ENCODE measurements around the gene TSEN2.
"Not testable (repeated sequence)": the region's sequence is repeated elsewhere in the genome, so short reads cannot be mapped to it uniquely, and the experiment has no call there.

Gene TSEN2

DNA sequence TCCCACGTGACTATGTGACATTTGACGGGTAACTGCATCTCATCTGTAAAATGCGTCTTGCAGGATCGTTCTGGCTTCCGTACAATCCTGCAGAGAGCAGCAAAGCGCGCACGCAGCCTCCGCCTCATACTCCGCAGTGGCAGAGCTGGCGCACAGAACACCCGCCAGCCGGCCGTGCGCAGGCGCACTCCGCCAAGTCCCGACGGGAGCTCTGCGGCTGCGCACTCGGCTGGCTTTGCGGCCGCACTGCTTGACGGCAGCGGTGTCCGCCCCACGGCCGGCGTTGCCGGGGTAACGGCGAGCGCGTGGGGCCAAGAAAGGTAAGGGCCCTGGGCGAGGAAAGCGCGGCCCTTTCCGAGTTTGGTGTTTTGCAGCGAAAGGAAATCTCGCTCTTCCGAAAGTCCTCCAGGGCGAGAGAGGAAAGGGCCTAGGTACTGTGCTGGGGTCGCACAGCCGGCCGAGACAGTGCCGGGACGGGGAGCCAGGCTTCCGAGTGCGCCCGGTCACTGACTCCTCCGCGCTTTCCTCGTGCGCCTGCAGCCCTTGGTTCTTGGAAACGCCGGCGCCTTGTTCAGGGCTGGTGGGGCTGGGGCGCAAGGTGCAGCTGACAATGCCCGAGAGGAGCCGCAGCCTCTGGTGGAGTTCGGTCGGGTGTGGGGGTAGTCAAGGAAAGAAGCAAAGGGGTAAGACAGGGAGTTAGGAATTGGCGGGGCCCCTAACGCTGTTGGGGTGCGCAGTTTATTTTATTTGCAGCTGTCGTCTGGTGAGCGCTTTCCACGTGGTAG lies at the start of gene TSEN2:
TSS of gene TSEN2 (plus strand) at position 283 of the 785 bp plus-strand sequence. CDS start 5,321 bp downstream, outside the sequence.
- peak; percentile 84 for DNase-seq

DNA sequence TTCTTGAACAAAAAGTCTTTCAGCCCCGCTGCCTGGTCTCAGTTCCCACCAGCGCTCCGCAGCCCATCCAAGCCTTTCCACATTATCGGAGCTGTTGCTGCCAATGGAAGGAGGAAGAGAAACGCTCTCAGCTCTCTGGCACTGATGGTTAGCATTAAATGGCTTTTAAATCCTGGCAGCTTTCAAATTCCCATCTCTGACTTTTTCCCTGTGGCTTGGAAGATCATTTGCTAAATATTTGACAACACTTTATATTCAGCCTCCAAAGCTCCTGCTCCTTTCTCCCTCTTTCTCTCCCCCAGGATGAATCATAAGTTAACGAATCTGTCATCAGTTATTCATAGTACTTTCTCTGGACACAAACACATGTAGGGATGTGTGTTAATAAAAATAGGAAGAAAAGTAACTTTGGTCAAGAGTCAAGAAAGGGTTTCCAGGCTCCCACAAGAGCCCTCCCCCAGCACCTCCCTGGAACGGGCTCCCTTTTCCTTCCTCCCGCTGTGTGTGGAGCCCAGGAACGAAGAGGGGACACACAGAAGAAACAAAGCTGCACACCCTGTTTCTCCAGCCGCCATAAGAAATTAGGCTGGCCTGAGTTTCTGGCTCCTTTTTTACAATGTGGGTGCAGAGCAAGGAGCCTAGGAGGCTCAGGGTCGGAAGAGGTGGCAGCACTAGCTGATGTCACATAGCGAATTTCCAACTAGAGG lies 47.6 kb upstream of the TSEN2 start:
- DNase-seq, result no peak

DNA sequence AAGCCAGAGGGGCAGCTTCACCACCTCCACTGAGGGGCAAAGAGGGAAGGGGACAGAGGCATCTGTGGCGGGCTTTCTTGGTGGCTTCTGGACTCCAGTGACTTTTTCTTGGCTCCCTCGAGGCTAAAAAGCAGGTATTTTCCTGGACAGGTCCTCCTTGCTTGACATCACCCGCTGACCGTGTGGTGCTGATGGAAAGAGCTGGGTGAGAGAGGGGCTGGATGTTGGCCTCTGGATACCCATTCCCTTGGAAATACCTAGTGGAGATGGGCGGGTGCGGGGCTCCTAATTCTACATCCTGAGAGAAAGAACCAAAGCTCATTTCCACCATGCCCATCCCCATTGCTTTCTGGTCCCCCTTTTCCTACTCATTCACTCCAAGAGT lies 47.1 kb upstream of the TSEN2 start:
- DNase-seq, result no peak

DNA sequence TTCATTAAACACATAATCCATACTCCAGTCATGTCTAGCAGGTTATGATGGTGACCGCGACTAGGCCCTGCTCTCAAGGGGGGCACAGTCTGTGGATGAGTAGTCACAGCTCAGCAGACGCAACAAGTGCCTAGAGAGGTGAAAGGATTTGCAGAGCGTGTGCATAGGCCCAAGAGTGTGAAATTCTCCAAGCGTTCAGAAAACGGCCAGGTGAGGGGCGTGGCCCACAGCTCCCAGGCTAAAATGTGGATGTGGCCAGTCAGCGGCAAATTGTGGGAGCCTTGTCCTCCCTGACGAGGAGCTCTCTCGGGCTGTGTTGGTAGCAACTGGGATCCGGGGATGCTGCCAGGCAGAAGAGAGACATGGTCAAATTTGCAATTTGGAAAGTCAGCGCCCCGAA lies 46.4 kb upstream of the TSEN2 start:
- no peak for DNase-seq

DNA sequence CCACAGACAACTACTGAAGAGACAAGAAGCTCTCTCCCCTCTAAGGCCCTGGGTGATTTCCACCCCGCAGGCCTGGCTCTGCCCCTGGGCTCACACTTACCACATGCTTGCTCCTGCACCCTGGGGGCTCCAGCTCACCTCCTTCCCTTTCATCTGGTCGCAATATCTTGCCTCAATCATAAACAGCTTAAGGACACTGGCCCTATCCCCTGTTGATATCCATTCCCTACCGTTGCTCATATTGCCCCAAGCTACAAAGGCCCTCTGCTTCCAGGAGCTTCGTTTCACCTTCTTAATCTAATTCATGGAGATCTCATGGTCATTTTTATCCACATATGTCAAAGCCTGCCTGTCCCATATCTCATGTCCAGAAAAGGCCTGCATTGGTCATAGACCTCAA lies 46.0 kb upstream of the TSEN2 start:
- no peak for DNase-seq

DNA sequence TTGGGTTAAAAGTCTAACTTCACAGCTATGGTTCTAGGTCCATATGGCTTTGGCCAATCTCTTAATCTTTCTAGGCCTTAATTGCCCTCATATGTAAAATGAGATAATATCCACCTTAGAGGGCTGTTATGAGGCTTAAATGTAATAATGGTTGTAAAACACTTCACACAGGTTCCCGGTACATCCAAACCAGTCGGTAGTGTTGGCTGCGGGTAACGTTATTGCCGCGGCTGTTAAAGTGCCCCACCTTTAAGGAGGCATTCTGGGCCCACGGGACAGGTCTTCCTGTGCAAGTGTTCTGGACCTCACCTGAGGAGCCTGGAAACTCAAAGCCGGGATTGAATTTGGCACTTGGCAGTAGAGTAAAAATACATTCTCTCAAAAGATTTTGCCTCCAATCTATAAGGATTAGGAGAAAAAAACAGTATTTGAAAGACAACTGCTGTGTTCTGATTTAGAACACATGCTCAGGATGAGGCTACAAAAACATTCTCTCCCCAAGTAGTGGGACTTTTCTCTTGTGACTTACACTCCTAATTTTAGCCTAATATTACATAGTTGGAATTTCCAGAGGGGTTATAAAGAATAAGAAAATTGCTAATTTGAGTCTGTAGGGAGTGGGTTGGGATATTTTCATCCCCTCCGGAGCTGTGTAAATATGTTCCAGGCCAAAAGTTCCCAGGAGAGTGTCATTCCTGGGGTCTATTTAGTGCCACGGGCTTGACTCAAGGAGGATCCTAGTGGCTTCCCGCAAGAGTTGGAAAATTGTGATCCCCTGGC lies 44.9 kb upstream of the TSEN2 start:
- DNase-seq, result no peak

DNA sequence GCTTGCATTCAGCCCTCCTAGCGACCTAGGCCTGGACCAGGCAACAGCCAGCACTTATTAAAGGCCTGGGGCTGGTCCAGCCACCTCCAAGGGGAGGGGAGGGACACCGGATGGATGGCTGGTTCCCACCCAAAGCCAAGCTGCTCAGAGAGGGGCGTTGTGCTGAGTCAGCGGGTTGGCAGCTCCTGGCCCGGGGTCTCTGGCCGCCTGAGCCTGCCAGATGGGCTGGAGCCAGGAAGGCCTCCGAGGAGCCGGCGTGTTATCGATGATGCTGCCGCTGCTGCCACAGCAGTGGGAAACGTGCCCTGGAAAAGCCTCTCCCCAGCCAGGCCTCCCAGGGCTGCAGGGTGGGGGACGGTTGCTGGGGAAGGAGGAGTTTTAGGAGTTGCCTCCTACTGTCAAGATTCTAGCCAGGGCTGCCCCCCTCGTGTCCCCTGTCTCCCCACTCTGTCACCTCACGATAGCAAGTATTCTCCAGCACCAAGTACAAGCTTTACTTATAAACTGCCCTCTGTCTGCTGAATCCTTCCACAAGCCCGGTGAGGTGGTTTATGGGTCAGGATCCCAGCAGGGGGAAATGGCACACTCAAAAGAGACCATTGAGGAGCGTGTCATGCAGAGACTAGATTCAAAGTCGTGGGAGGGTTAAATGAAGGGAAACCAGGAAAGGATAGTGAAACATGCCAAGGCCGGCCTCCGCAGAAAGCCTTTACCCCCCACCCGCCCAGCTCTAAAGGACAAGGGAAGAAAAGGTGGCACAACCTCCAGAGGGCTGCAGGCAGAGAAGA lies 43.2 kb upstream of the TSEN2 start:
- no peak for DNase-seq

DNA sequence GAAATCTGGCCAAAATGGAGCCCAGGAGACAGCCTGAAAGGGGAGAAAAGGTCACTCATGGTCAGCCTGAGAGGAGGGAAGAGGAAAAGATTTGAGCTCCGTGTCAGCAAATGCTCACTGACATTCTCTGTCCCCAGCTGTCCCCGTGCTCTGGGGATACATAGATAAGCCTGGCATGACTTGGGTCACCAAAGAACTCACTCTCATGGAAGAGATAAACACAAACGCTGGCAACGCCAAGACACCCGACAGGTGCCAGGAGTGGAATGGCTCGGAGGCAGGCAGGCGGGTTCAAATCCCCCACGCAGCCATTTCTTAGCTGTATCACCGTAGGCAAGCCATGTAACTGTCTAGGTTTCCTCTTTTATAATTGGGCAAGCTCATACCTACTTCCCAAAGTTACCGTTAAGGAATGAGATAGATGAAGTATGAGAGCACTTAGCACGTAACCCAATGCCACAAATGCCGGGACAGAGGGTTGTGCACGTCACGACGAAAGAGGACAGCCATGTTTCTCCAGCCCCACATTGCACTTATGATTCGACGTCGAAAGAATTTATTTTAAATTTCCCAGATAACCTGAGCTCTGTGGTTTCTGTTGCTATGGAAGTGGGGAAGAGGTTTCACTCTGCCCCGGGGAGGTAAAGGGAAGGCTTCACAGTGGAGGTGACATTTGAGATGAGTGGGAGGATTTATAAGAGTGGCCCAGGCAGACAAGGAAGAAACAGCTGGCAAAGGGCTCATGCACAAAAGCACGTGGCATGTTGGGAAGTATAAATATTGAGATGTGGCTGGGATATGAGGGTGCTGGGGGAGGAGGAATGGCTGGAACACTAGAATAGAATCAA lies 41.4 kb upstream of the TSEN2 start:
- DNase-seq, result no peak

DNA sequence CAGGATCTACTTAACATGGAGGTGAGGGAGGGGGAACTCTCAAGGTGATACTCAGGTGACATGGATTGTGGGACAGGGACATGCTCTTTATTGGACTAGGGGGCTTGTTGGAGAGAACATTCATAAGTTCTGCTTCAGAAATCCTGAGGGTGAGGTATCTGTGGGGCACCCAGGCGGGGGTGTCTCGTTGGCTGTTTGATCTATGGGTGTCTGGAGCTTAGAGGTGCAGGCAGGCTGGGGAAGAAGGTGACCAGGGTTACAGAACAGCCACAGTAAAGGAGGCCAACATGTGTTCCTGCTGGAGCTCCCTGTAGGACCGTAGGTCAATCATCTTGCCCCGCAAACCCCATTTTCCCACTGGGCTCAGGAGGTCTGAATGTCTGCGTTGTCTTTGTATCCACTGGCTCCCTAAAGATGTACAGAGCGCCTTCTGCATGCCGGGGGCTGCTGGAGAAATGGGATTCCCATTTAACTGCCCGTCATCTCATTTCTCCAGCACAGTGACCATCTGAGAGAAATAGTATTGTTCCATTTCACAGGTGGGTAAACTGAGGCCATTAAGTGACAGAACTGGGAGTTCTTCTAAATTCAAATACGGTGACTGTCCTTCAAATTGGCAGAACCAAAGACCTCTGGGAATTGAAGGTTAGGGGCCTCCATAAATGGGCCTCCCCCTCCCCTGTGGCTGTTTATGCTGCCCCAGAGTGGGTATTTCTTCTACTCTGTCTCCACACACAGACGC lies 40.3 kb upstream of the TSEN2 start:
- DNase-seq, result no peak

DNA sequence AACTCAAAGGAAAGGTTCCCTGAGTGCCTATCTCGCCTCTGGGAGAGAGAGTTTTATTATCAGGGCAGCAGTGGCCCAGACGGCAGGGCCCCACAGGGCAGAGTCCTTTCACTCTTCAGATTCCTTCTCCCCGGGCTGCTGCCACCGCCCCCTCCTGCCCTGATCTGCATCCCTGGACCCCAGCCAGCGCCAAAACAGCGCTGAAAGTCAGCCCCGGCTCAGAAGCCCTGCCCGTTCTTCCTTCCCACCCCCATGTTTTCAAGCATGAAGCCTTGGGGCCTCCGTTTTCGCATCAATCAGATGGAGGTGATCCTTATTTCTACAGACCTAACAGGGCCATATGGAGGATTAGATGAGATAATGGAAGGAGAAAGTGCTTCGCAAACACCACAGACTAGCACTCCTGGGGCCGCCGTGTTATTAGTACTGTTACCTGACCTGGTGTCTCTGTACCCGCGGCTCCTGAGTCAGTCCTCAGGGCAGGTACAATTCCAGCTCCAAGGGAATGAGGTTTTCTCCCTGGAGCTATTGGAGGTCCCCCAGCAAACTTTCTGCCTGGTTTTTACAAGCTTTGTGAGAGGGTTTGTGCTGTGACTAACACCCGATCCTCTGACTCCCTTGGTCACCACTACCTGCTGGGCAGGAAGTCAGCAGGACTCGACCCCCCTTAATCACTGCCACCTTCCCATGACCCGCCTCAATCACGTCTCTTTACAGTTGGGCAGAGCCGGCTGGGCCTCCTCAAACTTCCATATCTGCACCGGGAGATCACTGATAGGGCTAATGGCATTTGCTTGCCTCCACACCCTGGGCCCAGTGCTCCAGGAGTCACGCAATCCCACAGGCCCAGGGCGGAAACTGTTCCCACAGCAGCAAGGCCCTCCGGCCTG lies 39.5 kb upstream of the TSEN2 start:
- no peak for DNase-seq

DNA sequence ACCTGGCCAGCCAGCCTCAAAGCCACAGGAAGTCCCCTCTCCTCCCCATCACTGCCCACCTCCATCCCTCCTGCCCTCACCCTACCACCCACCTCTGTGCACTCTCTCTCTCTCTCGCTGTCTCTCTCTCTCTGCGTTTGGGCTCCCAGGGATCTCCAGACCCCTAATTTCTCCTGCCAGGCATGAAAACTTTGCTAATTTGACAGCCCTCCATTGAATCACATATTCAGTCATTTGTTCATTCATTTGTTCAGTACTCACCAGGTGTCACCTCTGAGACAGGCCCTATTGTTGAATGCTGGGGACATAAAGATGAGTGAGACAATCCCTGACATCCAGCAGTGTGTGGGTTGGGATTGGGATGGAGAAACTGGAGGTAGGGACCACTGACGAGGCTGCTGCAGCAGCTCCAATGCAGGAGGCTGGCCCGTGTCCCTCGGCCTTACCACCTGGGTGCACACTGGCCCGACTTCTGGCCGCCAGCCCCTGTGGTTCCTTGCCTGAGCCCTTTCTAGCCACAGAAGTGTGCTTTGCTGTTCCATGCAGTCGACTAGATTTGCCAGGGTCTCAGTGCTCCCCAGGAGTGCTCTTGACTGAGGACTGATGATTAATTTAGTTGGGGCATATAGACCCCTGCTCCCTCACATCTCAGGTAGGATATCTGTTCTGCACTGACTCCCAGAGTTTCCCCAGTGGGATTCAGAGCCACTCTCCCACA lies 38.6 kb upstream of the TSEN2 start:
- DNase-seq, result no peak

DNA sequence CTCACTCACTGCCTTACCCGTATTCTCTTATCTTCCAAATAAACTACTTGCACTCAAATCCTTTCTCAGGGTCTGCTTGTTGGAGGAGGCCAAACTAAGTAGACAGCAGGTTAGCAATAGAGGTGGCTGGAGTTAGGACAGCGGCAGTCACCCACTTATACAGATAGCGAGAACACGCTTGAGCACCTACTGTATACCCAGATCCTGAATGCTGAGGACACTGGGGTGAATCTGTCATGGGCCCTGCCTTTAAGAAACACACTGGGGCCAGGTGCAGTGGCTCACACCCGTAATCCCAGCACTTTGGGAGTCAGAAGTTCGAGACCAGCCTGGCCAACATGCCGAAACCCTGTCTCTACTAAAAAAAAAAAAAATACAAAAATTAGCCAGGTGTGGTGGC lies 38.0 kb upstream of the TSEN2 start:
- no peak for DNase-seq

DNA sequence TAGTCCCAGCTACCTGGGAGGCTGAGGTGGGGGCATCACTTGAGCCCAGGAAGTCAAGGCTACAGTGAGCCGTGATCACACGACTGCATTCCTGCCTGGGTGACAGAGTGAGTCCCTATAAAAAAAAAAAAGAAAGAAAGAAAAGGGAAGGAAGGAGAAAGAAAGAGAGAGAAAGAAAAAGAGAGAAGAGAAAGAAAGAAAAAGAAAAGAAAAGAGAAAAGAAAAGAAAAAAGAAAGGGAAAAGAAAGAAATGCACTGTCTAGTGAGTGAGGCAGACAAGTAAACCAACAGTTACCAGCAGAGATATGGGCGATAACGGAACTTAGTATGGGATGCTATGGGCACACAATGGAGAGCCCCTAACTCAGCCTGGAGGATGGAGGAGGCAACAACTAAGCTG lies 37.2 kb upstream of the TSEN2 start:
- DNase-seq, result no peak

DNA sequence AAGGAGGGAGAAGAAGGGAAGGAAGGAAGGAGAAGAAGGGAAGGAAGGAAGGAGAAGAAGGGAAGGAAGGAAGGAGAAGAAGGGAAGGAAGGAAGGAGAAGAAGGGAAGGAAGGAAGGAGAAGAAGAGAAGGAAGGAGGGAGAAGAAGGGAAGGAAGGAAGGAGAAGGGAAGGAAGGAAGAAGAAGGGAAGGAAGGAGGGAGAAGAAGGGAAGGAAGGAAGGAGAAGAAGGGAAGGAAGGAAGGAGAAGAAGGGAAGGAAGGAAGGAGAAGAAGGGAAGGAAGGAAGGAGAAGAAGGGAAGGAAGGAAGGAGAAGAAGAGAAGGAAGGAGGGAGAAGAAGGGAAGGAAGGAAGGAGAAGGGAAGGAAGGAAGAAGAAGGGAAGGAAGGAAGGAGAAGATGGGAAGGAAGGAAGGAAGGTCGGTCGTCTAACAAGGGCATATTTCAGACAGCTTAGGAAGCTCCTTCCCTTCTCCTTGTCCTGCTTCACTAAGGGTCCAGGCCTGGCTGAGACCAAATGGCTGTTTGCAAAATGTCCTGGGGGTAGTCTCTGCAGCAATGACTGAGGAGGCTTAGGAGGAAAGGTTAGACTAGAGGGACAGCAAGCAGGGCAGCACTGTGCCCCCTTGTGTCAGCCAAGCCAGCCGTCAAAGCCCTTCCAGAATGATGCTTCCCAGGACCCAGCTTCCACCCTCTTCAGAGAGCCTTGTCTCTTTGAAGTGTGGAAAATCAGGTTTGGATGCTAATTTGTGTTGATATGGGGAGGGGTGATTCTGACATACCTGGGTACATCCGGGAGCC lies 35.7 kb upstream of the TSEN2 start:
- DNase-seq, result not testable (repeated sequence)

DNA sequence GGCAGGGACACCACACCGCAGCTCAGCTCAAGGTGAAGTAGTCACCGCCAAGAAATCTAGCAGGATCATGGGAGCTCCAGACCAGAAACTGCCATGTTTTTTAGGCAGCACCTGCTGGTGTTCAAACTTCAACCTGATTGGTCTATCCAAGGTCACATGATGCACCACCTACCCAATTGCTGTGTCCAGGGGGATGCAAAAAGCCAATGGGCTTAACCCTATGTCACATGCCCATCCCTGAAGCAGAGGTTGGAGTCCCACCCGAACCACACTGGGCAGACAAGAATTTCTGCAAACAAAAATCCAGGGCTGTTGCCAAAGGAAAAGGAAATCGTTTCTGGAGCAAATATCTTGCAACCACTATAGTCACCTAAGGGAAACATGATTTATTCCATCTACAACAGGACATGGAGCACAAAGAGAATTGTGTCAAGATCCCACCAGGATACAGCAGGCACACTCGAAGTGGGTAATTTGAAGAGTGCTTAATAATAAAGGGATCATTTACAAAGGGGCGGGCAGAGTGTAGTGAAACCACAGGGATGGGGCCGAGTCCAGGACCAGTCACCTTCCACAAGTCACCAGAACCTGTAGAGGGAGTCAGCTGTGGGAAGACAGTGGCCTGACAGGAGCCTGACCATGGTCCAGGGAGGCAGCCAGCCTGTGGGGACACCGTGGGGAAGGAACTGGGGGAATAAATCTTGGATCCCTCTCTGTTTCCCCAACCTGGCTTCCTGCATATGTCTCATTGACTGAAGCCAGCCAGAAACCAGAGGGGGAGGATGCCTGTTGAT lies 34.2 kb upstream of the TSEN2 start:
- DNase-seq, result no peak

DNA sequence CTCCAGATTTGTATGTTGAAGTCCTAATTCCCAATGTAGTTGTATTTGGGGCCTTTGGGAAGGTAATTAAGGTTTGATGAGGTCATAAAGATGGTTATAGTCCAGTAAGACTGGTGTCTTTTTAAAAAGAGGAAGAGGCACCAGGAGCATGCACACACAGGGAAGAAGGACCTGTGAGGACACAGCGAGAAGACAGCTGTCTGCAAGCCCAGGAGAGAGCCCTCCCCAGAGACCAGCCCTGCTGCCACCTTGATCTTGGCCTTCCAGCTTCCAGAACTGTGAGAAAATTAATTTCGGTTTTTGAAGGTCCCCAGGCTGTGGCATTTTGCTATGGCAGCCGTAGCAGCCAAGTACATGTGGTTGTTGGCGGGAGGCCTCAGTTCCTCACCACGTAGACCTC lies 32.8 kb upstream of the TSEN2 start:
- no peak for DNase-seq

DNA sequence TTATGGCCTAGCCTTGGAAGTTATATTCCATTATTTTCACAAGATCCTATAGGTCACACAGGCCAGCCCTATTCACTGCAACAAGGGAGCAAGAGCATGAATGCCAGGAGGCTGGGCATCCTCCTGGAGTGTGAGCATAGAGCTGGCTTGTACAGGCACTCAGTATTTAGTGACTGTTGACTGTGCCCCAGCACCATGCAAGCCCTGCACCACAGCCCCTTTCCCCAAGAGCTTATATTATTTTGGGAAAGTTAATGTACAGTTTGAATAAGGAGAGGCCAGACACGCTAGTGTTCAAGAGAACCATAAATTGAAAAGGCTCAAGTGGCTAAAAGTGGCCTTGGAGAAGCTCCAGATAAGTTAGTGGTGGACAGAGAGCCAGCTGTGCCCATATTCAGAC lies 32.3 kb upstream of the TSEN2 start:
- no peak for DNase-seq
